Stimulated activated CD4-positive, alpha-beta T cell treated with anti-CD3 and anti-CD28 coated beads, TNF-alpha, amount 100 ng/mL, for 48 hours (primary cell): ENCODE data around the gene UQCC2.

ENCODE experiments used
- DNase-seq, 3 donors: peaks; one replicate each; pipeline ENCODE4 v3.0.0-alpha.2; 2020; ENCODE audit warnings: low read depth in 3 of 3

Gene UQCC2

DNA sequence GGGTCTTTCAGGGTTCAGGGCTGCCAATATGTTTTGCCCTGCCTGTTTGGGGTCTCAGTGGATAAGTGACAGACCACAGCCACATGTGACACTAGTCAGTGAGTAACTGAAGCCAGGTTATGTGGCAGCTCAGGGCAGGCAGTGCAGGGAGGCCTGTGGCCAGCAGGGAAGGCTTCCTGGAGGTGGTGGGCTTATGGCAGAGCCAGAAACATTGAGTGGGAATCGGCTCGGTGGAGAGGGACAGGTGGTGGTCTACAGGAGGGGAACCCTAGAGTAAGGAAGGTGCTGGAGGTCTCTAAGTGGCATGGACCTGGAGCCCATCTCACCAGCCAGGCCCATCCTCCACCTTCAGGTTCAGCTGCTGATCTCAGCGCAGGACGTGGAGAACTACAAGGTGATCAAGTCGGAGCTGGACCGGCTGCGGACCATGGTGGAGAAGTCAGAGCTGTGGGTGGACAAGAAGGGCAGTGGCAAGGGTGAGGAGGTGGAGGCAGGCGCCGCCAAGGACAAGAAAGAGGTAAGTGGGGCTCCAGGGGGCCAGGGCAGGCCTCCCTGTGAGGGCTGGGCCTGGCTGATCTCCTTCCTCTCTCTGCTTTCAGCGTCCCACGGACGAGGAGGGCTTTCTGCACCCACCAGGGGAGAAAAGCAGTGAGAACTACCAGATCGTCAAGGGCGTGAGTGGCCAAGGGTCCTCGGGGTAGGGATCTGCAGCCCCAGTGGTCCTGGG lies 34.9 kb downstream of the UQCC2 start:
- DNase-seq = no peak

DNA sequence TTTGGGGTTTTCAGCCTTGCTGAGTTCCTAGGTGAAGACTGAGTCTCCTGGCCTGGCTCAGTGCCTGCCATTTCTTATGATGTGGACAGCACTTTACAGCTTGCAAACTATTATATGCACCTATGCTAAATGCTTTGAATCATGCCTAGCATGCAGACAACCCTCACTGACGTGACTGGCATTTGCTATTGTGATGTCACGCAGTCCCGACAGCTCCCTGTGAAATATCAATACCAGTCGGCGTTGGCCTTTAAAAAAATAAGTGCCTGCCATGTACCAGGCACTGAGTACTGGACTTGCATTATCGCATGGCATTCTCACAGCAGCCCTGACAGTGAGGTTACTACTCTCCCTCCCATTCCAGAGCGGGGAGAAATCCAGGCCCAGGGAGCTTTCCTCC lies 35.5 kb downstream of the UQCC2 start:
- no peak for DNase-seq

DNA sequence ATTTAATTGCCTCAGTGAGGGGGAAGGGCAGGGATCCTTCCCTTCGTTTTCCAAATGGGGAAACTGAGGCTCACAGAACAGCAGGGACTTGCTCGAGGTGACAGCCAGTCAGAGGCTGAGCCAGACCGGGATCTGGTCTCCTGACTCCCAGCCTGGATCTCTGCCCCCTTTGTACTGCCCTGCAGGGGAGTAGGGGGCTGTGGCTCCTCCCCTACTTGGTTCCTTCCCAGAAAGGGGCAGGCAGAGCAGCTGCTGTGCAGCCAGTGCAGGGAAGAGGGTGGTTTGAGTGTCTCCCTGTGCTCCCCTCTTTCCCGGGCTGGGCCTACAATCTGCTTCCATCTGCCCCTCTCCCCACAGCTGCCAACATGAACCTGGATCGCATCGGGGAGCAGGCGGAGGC lies 37.6 kb downstream of the UQCC2 start:
- DNase-seq = no peak

DNA sequence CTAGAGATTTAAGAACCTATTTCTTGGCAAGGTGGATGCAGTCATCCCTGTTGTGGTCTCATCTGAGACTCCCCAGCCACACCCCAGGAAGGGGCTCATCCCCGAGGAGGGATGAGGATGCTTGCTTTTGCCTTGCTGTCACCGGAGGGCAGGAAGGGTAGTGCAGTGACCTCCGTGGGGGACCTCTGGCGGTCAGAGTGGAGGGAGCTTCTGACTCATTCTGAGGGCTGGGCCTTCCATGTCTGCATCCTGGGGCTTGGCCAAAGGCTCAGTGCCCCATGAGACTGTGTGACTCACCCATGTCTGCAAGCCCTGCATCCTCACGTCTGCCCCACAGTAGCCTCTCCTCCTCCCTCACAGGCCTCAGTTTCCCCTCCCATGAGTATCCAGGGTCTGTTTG lies 38.7 kb downstream of the UQCC2 start:
- DNase-seq = no peak

DNA sequence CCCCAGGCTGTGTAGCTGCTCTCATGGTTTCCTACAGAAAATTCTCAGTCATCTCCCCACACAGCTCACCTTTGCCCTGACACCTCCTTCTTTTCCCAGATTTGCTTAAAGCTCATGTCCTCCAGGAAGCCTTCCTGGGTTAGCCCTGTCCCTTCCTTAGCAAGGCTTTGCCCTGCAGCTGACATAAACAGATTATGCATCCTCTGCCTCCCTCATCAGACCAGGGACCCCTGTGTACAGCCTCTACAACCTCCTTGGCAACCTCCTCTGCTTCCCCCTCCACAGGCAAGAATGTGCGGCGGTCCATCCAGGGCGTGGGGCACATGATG lies 39.8 kb downstream of the UQCC2 start:
- DNase-seq = no peak

DNA sequence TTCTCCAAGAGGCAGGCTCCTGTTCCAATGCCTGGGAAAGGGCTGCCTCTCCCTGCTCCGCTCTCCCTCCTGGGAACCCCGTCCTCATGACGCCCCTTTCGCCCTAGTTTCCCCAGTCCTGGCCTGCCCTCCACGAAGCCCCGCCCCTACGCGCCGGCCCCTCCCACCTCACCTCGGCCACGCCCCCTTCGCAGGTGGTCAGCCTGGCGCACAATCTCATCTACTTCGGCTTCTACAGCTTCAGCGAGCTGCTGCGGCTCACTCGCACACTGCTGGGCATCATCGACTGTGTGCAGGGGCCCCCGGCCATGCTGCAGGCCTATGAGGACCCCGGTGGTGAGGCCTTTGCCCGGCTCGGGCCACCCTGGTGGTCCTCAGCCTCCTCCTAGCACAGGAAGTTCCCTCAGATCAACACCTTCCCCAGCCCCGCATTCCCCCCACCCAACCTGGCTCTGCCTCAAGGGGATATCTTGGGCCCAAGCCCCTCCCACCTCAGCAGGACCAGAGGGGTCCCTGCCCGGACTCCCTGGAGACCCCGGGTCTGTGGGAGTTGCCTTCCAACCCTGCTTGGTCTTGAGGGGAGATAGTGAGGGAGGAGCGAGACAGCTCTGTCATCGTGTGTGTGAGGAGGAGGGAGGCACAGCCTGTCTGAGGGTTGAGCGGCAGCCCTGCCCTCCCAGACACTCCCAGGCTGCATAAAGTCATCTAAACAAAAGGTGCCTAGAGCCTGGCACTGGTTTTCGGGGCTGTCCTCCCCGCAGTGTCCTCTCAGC lies 40.3 kb downstream of the UQCC2 start:
- no peak for DNase-seq

DNA sequence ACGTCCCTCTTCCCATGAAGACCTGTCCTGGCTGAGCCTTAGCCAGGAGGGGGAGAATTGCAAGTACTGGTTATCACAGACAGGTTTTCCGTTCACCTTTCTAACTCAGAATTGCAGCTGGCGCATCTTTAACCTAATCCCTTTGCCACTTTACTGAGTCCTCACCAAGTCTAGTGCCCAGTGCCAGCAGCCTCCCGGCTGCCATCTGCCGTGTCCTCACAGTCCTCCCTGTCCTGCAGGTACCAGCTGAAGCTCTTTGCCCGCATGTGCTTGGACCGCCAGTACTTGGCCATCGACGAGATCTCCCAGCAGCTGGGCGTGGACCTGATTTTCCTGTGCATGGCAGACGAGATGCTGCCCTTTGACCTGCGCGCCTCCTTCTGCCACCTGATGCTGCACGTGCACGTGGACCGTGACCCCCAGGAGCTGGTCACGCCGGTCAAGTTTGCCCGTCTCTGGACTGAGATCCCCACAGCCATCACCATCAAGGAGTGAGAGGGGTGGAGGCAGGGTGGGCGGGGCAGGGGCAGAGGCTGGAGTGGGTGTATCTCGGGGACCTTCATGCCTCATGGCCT lies 41.3 kb downstream of the UQCC2 start:
- DNase-seq = no peak

DNA sequence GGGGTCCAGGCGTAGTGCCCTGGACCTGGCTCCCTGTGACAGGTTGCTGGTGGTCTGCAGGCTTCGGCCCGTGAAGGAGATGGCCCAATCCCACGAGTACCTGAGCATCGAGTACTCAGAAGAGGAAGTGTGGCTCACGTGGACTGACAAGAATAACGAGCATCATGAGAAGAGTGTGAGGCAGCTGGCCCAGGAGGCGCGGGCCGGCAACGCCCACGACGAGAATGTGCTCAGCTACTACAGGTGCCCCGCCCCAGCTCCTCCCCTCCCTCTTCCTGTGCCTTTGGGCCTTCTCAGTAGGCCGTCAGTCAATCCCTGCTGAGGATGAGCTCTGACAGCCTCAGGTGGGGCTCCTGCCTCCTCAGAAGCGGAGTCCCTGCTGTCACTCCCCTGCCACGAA lies 42.6 kb downstream of the UQCC2 start:
- peak in 2 of 3 donors; percentile 13 to 33 for DNase-seq

DNA sequence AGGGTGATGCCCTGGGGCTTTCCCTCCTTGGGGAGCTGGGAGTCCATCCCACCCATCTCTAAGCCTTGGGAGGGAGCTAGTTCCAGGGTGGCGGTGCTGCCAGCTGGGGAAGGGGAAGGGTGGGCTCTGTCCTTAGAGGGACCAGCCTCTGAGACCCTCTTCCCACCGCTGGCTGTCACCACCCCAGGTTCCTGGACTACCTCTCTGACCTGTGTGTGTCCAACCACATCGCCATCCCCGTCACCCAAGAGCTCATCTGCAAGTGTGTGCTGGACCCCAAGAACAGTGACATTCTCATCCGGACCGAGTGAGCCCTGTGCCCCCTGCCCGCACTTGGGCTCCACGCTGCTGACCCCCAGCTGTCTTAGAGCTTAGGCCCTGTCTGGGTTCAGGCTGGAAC lies 43.2 kb downstream of the UQCC2 start:
- no peak for DNase-seq

DNA sequence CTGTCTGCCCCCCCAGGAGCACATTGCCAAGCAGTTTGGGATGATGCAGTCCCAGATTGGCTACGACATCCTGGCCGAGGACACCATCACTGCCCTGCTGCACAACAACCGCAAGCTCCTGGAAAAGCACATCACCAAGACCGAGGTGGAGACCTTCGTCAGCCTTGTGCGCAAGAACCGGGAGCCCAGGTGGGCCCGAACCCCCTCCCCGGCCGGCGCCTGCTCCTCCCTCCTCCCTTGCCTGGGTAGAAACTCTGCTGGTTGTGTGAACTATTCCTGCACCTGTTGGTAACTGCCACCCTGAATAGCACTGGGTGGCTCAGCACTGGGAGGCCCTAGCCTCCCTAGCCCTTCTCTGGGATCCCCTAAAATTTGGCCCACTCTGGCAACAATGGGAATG lies 43.7 kb downstream of the UQCC2 start:
- DNase-seq = no peak

DNA sequence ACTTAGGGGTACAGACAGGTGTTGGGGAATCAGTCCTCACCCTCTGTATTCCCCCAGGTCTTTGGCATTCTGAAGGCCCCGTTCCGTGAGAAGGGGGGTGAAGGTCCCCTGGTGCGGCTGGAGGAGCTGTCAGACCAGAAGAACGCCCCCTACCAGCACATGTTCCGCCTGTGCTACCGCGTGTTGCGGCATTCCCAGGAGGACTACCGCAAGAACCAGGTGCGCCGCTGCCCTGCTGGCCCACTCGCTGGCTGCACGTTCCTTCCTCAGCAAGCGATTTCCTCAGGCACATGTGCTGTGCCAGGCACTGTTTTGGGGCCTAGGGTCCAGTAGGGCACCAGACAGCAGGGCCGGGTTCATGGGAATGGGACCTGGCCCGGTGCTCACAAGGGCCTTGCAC lies 44.4 kb downstream of the UQCC2 start:
- DNase-seq = no peak

DNA sequence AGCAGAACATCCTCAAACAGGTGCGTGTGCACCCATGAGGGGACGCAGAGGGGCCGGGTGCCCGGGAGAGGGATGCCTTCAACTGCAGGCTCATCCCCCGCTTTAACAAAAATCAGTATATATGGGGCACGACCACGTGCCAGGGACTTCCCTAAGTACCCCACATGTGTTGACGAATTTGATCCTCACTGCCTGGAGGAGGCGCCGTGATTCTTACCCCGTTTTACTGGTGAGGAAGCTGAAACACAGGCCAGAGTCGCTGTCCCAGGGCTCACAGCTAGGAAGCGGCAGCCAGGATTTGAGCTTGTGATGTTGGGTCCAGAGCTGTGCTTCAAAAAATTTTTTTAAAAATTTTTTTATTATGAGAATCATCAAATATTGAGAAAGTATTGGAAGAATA lies 45.5 kb downstream of the UQCC2 start:
- DNase-seq = no peak

DNA sequence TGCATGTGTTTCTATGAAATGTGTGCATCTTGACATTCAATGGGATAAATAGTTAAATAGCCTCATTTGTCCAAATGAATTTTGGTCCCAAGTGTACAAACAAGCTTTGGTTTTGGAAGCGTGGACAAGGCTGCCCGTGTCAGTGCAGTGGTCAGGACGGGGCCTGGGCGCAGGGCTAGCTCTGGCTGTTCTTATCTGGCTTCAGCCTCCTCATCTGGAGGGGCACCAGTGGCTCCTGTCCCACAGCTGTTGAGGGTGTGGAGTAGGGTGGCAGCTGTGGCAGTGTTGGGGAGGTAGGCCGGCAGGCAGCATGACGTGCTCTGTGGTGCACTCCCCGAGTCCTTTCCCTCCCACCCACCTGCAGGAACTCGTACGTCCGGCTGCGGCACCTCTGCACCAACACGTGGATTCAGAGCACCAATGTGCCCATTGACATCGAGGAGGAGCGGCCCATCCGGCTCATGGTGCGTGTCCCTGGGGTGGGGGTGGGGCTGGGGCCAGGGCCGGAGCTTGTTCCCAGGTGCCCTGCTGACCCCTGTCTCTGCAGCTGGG lies 46.9 kb downstream of the UQCC2 start:
- DNase-seq = no peak

DNA sequence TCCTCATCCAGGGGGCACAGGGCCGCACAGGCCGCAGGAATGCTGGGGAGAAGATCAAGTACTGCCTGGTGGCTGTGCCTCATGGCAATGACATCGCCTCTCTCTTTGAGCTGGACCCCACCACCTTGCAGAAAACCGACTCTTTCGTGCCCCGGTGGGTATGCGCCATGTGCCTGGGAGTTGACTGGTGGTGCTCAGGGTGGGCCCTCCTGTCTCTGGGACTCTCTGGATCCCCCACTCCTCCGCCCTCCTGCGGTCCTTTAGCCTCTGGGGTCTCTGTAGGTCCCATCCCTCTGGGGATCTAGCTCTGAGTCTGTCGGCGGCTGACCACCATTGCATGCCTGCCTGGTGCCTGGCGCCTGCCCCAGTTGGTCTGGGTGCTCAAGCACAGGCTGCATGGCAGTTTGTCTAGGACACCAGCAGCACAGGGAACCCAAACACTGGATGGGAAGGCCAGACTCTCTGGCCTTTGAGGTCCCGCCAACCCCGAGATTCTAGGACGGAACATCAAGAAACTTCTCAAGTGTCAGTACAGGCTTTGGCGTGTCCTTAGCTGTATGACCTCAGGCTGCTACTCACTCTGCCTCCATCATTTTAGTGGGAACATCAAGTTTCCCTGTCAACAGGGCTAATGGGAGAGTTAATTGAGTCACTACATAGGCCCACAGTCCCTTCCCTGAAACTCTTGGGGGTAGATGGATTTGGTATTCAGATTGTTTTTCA lies 47.6 kb downstream of the UQCC2 start:
- no peak for DNase-seq

DNA sequence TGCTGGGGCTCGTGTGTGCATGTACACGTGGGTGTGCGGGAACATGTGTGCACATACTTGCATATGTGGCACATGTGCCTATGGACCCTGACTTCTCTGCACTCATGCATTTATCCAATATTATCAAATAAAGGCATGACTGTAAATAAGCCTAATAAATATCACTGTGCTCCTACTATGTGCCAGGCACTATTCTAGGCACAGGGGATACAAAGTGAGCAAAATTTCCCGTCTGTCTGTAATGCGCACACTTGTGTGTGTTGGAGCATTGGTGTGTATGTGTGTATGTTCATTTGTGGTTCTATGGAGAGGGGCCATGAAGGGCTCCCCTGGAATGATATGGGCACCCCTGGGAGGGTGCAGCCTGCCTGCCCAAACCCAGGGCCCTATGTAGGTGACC lies 48.5 kb downstream of the UQCC2 start:
- DNase-seq = no peak

DNA sequence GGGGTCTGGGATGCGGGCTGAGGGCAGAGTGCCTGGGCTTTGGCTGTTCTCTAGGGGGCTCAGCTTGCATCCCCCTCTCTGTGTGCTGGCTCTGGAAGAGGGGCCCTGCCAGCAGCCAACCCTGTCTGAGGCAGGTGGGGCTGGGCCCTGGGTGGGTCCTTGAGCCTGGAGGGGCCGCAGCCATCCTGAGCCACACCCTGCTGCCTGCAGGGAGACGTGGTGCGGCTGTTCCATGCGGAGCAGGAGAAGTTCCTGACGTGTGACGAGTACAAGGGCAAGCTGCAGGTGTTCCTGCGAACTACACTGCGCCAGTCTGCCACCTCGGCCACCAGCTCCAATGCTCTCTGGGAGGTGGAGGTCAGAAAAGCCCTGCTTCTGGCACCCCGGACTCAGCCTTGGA lies 49.2 kb downstream of the UQCC2 start:
- no peak for DNase-seq

DNA sequence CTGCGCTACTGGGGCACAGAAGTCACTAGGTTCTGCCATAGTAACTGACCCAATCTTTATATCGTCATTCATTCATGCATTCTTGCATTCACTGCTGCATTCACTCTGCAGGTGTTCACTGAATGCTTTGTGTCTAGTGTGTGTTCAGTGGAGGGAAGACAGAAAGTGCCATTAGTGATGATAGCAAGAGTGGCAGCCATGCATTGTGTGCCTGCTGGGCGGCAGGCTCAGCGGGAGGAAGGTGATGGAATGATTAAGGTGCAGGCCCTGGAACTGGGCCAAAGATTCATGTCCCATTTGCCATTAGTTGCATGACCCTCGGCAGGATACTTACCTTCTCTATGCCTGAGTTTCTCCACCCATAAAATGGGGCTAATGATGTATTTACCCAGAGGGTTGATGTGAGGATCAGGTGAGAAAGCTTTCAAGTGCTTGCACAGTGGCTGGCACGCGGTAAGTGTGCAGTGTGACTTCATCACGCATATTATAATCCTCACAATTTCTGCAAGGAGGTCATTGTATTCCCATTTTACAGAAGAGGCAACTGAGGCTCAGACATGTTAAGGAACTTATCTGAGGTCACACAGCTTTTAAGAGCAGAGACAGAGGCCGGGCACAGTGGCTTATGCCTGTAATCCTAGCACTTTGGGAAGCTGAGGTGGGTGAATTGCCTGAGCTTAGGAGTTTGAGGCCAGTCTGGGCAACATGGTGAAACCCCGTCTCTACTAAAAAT lies 50.2 kb downstream of the UQCC2 start:
- no peak for DNase-seq

DNA sequence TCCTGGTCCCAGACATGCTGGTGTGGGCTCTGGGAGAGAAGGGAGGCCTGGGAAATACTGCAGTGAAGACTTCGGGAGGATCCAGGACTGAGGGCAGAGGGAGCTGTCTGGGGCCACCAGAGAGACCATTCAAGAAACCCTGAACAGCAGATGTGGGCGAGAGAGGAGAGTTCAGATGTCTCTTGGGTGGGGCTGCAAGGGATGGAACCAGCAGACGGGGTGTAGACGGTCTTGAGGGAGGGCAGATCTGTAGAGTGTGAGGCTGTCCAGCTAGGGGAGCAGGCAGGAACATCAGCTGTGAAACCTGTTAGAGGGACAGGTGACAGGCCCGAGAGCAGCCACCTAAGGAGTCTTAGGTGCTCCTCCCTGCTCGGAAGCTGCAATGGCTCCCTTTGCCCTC lies 51.5 kb downstream of the UQCC2 start:
- no peak for DNase-seq

DNA sequence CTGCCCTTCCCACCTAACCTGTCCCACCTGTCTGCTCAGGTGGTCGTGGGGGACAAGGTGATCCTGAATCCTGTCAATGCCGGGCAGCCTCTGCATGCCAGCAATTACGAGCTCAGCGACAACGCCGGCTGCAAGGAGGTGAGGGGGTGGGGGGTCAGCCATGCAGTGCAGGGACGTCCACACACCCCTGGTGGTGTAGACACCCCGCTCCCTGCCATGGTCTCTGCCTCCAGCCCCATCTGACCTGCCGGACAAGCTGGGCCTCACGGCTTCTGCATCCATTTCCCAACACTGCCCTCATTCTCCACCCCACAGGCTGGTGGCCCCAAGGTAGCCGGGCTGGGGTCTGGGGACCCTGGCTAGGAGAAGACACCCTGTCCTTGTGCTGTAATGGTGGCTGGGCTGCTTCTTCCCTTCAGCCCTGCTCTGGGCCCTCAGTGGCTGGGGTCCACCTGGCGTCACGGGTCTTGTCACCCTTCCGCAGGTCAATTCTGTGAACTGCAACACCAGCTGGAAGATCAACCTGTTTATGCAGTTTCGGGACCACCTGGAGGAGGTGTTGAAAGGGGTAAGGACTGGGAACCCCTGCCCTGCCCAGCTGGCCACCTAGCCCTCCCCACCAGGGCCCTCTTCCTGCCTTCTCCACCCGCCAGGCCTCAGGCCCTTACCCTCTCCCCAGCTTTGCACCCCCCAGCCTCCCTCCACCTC lies 52.4 kb downstream of the UQCC2 start:
- no peak for DNase-seq

DNA sequence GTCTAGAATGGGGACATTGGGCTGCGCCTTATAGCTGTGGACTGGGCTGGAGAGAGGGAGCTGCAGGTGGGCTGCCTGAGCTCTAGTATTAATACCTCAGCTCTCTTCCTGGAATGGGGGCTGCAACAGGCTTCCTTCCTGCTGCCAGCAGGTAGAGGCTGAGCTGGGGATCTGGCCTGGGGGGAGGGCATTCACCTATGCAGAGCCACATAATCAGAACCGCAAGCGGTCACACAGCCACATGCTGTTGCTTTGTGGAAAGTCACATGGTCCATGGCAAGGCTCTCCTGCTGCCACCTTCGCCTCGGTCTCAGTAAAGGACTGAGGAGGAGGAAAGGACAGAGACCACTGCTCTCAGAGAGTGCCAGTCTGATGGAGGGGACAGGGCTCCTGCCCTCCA lies 54.7 kb downstream of the UQCC2 start:
- DNase-seq = no peak
